ENCODE results near the gene RCOR2.
A peak's percentile ranks its signal among the peaks of the same experiment; 100 is the strongest.
"Not testable (repeated sequence)": the region's sequence is repeated elsewhere in the genome, so short reads cannot be mapped to it uniquely, and the experiment has no call there.

Gene RCOR2

GRCh38 chr11:63879598-63880402 is 37.2 kb downstream of the RCOR2 start:
- no peak for DNase-seq (ENCODE audit: low read depth in 2 of 2)

DNA sequence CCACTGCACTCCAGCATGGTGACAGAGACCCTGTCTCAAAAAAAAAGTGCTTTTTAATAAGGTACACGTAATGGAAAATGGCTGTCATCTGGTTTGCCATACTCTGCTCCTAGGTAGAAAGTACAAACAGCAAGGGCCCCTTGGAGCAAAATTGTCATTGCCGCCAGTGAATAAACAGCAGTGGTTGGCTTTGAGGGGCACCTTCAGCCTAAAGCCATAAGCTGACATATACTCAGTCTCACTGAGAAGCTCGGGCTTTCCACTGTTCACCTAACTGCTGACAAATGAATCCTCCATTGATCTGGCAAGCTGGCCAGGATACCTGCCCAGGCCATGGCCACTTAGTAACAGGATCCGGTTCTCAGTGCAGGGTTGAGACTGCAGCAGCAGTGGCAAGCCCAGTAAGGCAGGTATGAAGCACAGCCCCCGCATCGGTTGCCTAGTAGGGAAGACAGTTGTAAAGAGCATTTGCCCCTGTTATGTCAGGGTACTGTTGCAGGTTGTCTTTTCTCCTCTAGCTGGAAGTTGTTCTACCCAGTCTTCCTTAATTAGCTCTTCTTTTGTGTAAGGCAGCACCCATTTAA is 39.2 kb downstream of the RCOR2 start:
- DNase-seq (ENCODE audit: low read depth in 2 of 2), result no peak

- no peak for DNase-seq (ENCODE audit: low read depth in 2 of 2)
These were observed 40.3 kb downstream of the RCOR2 start for GRCh38 chr11:63876616-63877015.

DNA sequence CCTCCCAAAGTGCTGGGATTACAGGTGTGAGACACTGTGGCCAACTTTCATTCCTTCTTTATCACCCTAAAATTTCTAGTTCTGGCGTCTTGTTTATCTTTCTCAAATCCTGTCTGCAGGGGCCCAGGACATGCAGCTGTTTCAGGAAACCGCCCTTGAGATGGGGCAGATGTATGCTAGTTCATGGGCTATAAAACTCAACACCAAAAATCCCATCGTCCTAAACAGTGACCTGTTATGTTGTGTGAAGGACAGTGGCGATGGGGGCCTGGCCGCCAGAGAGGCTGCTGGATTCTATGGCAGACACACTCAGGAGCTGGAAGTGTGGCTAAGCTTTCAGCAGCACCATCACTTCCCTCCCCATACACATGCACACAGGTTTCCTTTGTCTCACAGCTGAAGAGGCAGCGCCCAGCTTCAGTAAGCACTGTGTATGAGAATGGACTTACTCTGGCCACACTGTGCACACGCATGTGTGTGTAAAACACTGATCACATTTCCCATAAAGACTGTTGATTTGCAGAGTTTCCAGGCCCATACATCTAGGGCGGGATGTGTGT is 41.4 kb downstream of the RCOR2 start:
- DNase-seq (ENCODE audit: low read depth in 2 of 2), result no peak

- DNase-seq (ENCODE audit: low read depth in 2 of 2), result no peak
These were observed 42.5 kb downstream of the RCOR2 start for GRCh38 chr11:63874511-63874910.

DNA sequence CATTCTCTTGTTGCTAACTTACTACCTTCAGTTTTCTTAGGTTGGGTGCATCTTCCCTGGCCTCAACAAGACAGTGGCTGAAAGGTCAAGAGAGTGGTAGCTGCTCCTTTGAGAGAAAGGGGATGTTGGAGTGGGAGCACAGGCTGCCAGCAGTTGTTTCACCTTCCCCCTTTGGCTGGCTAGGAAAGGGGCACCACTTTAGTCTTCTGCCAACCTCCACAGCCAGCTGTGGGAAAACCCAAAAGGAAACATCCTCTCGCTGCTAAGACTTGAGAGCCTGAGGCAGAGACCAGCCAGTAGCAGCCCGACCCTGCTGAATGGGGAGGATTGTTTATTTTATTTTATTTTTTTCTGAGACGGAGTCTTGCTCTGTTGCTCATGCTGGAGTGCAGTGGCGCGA is 43.7 kb downstream of the RCOR2 start:
- DNase-seq (ENCODE audit: low read depth in 2 of 2), result no peak

DNA sequence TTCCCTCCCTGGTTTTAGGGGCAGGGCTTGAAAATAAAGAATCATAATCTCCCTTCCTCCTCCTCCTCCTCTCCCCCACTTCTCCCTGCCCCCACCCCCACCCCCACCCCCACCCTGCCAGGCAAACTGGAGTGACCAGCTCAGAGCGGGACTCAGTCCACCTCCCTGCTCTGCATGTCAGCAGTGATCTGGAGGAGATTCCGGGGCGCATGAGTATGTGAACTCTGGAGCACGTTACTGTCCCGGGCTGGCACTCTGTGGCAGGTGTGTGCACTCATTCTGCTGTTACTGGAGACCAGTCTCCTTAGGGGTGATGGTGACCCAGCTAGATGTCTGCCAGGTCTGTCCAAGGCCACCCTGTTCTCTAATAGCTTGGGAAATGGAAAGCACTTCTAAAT is 44.2 kb downstream of the RCOR2 start:
- DNase-seq (ENCODE audit: low read depth in 2 of 2), result no peak

- DNase-seq (ENCODE audit: low read depth in 2 of 2), result peak in 1 of 2 donors; percentile 19
These were observed 44.8 kb downstream of the RCOR2 start for GRCh38 chr11:63871962-63872799.

DNA sequence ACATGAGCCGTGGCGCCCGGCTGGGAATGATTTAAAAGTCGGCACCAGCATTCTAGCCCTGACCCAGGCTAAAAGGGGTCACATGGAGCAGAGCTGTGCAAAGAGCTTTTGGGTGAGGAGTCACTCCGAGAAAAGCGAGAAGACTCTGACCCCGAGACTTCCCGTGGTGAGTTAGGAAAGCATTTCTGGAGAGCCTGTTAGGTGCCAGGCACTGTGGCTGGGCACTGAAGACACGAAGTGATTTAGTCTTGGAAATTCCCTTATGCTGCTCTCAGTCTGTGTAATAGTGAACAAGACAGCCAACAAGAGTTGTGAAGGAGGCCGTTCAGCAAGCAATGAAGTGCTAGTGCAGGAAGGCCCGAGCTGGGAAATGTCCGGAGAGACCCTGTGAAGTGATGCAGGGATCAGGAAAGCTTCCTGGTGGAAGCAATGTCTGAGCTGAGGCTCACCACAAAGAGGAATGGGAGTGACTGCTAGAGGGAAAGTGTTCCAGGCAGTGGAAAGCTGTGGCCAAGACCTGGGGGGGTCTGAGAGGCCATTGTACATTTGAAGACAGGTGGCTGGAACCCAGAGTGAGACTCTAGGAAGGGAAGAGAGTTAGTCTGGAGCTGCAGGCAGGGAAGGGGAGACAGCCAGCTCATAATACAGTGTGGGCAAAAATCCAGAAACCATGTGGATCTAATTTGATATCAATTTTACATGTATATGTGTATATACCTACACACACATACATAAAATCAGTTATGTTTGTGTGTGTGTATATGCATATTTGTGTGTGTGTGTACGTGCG is 46.4 kb downstream of the RCOR2 start:
- no peak for DNase-seq (ENCODE audit: low read depth in 2 of 2)

DNA sequence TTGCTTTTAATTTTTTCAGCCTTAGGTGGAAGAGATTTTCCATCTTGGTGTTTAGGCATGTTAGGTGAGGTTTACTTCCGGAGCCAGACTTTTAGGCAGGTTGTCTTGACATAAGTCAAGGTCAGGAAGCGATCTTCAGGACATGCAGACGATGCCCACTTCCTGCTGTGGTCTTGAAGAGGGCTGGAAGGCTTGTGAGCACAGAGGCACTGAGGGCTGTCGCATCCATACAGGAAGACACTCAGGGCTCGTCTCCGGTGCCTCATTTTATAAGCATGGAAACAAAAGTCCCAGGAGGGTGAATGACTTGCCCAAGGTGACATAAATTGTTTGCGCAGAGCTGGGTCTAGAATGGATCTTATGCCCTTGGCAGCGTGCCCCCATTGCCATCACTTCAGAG is 47.3 kb downstream of the RCOR2 start:
- no peak for DNase-seq (ENCODE audit: low read depth in 2 of 2)

DNA sequence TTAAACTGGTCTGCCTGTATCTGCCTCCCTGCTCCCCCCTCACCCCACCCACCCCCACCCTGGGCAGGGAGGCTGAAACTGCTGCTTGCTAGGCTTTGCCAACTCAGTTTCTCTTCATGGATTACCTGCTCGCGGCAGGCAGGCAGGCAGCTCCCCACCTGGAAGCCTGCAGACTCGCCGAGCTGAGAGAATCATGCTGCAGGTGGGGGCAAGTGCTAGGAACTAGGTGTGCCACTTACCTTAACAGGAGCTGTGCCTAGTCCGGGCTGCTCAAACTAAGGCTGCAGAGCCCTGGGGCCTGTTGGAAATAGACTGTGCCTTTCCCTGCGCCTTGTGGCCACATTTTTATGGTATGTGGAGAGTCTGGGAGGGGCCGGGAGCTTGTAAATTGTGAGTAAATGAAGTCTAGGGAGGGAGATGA is 47.8 kb downstream of the RCOR2 start:
- no peak for DNase-seq (ENCODE audit: low read depth in 2 of 2)

DNA sequence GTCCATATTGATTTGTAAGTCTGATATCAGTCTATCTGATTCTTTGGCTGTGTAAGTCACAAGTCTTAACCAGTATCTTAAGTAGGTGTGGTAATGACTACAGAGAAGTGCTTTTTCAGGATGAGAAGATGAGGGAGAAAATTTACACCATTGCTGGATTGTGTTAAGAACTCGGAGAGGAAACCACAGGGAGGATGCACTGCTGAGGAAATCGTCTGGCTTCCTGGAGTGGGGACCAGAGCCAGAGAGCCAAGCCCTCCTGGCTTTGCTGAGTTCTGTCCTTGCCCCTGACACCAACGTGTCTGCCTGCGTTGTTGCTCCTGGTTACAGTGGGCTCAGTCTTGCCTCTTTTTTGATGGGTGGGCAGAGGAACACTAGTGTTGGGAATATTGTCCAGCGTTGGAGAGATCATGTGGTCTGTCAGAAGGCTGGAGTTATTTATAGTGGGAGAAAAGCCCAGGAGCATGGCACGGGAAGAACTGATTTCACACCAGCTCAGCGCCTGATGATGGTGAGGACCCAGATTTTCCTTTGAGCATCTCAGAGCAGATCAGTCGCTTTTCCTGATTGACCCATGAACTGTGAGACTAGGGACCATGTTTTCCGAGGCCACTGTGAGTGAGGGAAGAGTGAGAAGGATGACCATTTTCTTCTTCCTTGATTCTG is 48.4 kb downstream of the RCOR2 start:
- DNase-seq (ENCODE audit: low read depth in 2 of 2), result no peak

DNA sequence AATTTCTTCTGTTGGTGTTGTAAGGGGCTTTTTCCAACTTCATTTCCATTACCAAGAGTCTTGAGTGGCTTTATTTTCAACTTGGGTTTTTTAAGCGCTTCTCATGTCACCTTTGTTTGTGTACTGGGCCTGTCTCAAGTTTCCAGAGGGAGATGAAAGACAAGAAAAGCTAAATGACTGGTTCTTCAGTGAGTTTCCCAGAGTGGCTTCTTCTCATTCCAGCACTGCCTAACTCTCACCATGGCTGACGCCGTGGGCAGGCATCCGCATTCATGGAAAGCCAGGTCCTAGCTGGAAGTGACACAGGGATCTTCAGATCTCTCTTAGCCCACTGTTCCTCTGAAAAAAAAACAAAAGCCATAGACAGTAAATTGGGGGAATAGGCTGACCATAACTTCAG is 49.5 kb downstream of the RCOR2 start:
- no peak for DNase-seq (ENCODE audit: low read depth in 2 of 2)

- peak; percentile 39 to 63 for DNase-seq (ENCODE audit: low read depth in 2 of 2)
These were observed 50.8 kb downstream of the RCOR2 start for GRCh38 chr11:63866211-63866610.

- DNase-seq (ENCODE audit: low read depth in 2 of 2), result not testable (repeated sequence)
These were observed 53.3 kb downstream of the RCOR2 start for GRCh38 chr11:63863620-63864019.

DNA sequence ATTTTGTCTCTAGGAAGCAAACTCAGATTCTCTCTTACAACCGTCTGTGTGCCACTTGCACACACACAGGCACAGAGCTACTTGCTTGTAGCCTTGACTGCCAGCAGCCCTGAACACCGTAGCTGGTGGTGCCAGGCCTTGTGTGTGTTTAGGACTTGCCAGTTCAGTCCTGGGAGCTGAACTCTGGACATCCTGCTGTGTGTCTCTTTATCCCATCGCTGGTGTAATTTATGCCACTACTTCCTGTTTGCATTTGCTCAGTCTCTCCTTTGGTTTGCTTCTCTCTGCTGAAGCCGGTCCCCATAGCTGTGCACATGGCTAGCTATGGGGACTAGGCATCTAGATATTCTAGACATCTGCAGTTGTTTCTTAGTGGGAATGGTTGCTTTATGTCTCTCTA is 54.0 kb downstream of the RCOR2 start:
- DNase-seq (ENCODE audit: low read depth in 2 of 2), result no peak
